GM19193 (cell line): ENCODE measurements around the gene ZNF653.
A peak's percentile ranks its signal among the peaks of the same experiment; 100 is the strongest.

Experiments used
- POLR2A ChIP-seq: IDR thresholded peaks from 4 replicates; pipeline ENCODE4 v1.6.1; 2011; ENCODE audit not compliant: insufficient read depth, insufficient read length; ENCODE audit errors: extremely low read depth

Gene ZNF653

GRCh38 chr19:11535792-11536595, 30.4 kb upstream of the ZNF653 start:
- TF ChIP-seq POLR2A, result peak; percentile 41

- TF ChIP-seq POLR2A, result no peak
Measured at GRCh38 chr19:11534948-11535347, 29.3 kb upstream of the ZNF653 start.

- no peak for TF ChIP-seq POLR2A
Measured at GRCh38 chr19:11534538-11534937, 28.9 kb upstream of the ZNF653 start.

- no peak for TF ChIP-seq POLR2A
Measured at GRCh38 chr19:11530432-11530831, 24.8 kb upstream of the ZNF653 start.

GRCh38 chr19:11528551-11529341, 23.1 kb upstream of the ZNF653 start, which contains the start of gene ECSIT:
ECSIT (minus strand) TSS chr19:11529134; CDS start chr19:11519170, 9,964 bp downstream.
- peak; percentile 75 for TF ChIP-seq POLR2A

GRCh38 chr19:11519138-11519537, 13.5 kb upstream of the ZNF653 start:
- TF ChIP-seq POLR2A, result no peak

- no peak for TF ChIP-seq POLR2A
Measured at GRCh38 chr19:11513946-11514345, 8.3 kb upstream of the ZNF653 start.

- no peak for TF ChIP-seq POLR2A
Measured at GRCh38 chr19:11510444-11510843, 4.8 kb upstream of the ZNF653 start.

GRCh38 chr19:11507370-11508078, 1.9 kb upstream of the ZNF653 start:
- no peak for TF ChIP-seq POLR2A

- TF ChIP-seq POLR2A, result no peak
Measured at GRCh38 chr19:11506967-11507366, 1.3 kb upstream of the ZNF653 start.

GRCh38 chr19:11506101-11506555, 489 bp upstream of the ZNF653 start:
- TF ChIP-seq POLR2A, result peak; percentile 11

GRCh38 chr19:11505032-11505503, 571 bp downstream of the ZNF653 start:
- no peak for TF ChIP-seq POLR2A

- no peak for TF ChIP-seq POLR2A
Measured at GRCh38 chr19:11504502-11505031, 1.1 kb downstream of the ZNF653 start.

GRCh38 chr19:11499890-11500420, 5.7 kb downstream of the ZNF653 start:
- TF ChIP-seq POLR2A, result no peak
